Measurements from ENCODE around the gene CYBB.
A peak's percentile ranks its signal among the peaks of the same experiment; 100 is the strongest.

CYBB gene

GRCh38 chrX:37846934-37847732 is 67.3 kb downstream of the CYBB start, which contains the start of gene DYNLT3:
DYNLT3 (minus strand) TSS chrX:37847571; CDS start chrX:37847510, 61 bp downstream.
- TF ChIP-seq EZH2phosphoT487 (conservative IDR thresholded peaks at IDR 0.05; ENCODE audit: low read length) (no peak), CTCF (IDR thresholded peaks at IDR 0.05; ENCODE audit: insufficient read depth, low read length, poor library complexity, severe bottlenecking) (no peak)
- H3K9me2 ChIP-seq (replicated peaks; ENCODE audit: insufficient read depth, low read length), result no peaks in the 10 kb centered on the region
- no peaks in the 10 kb centered on the region for H4K20me1 ChIP-seq (ENCODE audit: low read depth, low read length)
- H3K36me3 ChIP-seq (ENCODE audit: low read length), result no peaks in the 10 kb centered on the region
- no peaks in the 10 kb centered on the region for H3K27me3 ChIP-seq (ENCODE audit: low read length)
- no peaks in the 10 kb centered on the region for H3K9me3 ChIP-seq (ENCODE audit: insufficient read depth, low read length)
- peak within 1 kb of the TSS; percentile 96 for H2AFZ ChIP-seq (ENCODE audit: low read depth, low read length, severe bottlenecking)
- 0 out of 2 replicates have a peak, but pooled peaks cover 3% of the 10 kb centered on the region for H3F3A ChIP-seq (ENCODE audit: insufficient read depth)
- H3K9ac ChIP-seq (ENCODE audit: low read length), result peak within 1 kb of the TSS; percentile 64
- peak within 1 kb of the TSS; percentile 91 for H3K4me2 ChIP-seq (ENCODE audit: low read depth, low read length, poor library complexity, severe bottlenecking)
- no peak within 1 kb of the TSS for H3K27ac ChIP-seq (ENCODE audit: low read depth, low read length)
- peak within 1 kb of the TSS; percentile 60 for H3K4me3 ChIP-seq (ENCODE audit: insufficient read depth, low read length, poor library complexity, severe bottlenecking)
- no peaks in the 10 kb centered on the region for H3K79me2 ChIP-seq (ENCODE audit: insufficient read depth, low read length)

- Histone ChIP-seq H3F3A (ENCODE audit: insufficient read depth) (0 out of 2 replicates have a peak, but pooled peaks cover 3% of the 10 kb centered on the region), H3K9me3 (ENCODE audit: insufficient read depth, low read length) (no peaks in the 10 kb centered on the region), H3K4me2 (ENCODE audit: low read depth, low read length, poor library complexity, severe bottlenecking) (peak overlapping the region; percentile 91), H4K20me1 (ENCODE audit: low read depth, low read length) (no peaks in the 10 kb centered on the region), H2AFZ (ENCODE audit: low read depth, low read length, severe bottlenecking) (peak overlapping the region; percentile 96), H3K27me3 (ENCODE audit: low read length) (no peaks in the 10 kb centered on the region), H3K4me3 (ENCODE audit: insufficient read depth, low read length, poor library complexity, severe bottlenecking) (peak overlapping the region; percentile 60), H3K79me2 (ENCODE audit: insufficient read depth, low read length) (no peaks in the 10 kb centered on the region), H3K9me2 (replicated peaks; ENCODE audit: insufficient read depth, low read length) (no peaks in the 10 kb centered on the region), H3K27ac (ENCODE audit: low read depth, low read length) (no peak overlapping the region), H3K9ac (ENCODE audit: low read length) (peak overlapping the region; percentile 64), H3K36me3 (ENCODE audit: low read length) (no peaks in the 10 kb centered on the region)
- no peak for TF ChIP-seq EZH2phosphoT487 (conservative IDR thresholded peaks at IDR 0.05; ENCODE audit: low read length)
- TF ChIP-seq CTCF (IDR thresholded peaks at IDR 0.05; ENCODE audit: insufficient read depth, low read length, poor library complexity, severe bottlenecking), result no peak
Observed at GRCh38 chrX:37847733-37848197, 67.9 kb downstream of the CYBB start.

DNA sequence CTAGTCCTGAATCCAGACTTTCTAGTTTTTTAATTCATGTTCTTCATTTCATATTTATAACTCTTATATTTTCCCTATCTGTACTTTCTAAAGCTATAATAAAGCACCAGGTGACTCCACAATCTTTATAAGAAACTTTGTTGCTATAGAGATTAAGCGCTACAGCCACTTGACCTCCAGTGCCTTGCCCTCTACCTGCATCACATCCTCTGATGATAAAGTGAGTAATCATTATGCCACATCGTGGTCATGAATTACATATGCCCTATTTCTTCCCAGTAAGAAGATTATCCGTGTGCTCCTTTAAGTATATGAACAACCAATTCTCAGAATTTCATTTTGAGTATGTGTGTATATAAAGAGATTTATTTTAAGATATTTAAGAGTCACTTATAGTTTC is 74.3 kb downstream of the CYBB start:
- no peak overlapping the region for H3K4me2 ChIP-seq (ENCODE audit: low read depth, low read length, poor library complexity, severe bottlenecking)

More for the DNA sequence above, 74.3 kb downstream of the CYBB start:
- H3K27ac ChIP-seq (ENCODE audit: low read depth, low read length), result no peak overlapping the region
- no peak overlapping the region for H3K9ac ChIP-seq (ENCODE audit: low read length)
- H3K9me2 ChIP-seq (replicated peaks; ENCODE audit: insufficient read depth, low read length), result no peaks in the 10 kb centered on the region
- H3K4me3 ChIP-seq (ENCODE audit: insufficient read depth, low read length, poor library complexity, severe bottlenecking), result no peak overlapping the region
- H2AFZ ChIP-seq (ENCODE audit: low read depth, low read length, severe bottlenecking), result no peak overlapping the region
- no peaks in the 10 kb centered on the region for H3K27me3 ChIP-seq (ENCODE audit: low read length)
- H3K9me3 ChIP-seq (ENCODE audit: insufficient read depth, low read length), result no peaks in the 10 kb centered on the region
- no peaks in the 10 kb centered on the region for H3K36me3 ChIP-seq (ENCODE audit: low read length)
- no peak for TF ChIP-seq CTCF (IDR thresholded peaks at IDR 0.05; ENCODE audit: insufficient read depth, low read length, poor library complexity, severe bottlenecking)
- TF ChIP-seq EZH2phosphoT487 (conservative IDR thresholded peaks at IDR 0.05; ENCODE audit: low read length), result no peak
- H4K20me1 ChIP-seq (ENCODE audit: low read depth, low read length), result no peaks in the 10 kb centered on the region
- H3K79me2 ChIP-seq (ENCODE audit: insufficient read depth, low read length), result no peaks in the 10 kb centered on the region
- no peaks in the 10 kb centered on the region for H3F3A ChIP-seq (ENCODE audit: insufficient read depth)

Measured in SU-DHL-6 (cell line).